Nasal cavity respiratory epithelium epithelial cell of viscerocranial mucosa (primary cell): ENCODE measurements around the gene TTC31. TPM values are rescaled to one million over a fixed set of nuclear protein-coding genes. Genes with fewer than 3 reads are reported as not detected.

Experiments
- total RNA-seq: library from RNA; depleted of rRNA; stranded (reverse); fragments of >200 nt; gene quantifications from 2 replicates; pipeline ENCODE4 v1.2.3, GENCODE V29; 2014

Gene TTC31
- 6.8 and 11.6 TPM in 2 replicates for total RNA-seq

DNA sequence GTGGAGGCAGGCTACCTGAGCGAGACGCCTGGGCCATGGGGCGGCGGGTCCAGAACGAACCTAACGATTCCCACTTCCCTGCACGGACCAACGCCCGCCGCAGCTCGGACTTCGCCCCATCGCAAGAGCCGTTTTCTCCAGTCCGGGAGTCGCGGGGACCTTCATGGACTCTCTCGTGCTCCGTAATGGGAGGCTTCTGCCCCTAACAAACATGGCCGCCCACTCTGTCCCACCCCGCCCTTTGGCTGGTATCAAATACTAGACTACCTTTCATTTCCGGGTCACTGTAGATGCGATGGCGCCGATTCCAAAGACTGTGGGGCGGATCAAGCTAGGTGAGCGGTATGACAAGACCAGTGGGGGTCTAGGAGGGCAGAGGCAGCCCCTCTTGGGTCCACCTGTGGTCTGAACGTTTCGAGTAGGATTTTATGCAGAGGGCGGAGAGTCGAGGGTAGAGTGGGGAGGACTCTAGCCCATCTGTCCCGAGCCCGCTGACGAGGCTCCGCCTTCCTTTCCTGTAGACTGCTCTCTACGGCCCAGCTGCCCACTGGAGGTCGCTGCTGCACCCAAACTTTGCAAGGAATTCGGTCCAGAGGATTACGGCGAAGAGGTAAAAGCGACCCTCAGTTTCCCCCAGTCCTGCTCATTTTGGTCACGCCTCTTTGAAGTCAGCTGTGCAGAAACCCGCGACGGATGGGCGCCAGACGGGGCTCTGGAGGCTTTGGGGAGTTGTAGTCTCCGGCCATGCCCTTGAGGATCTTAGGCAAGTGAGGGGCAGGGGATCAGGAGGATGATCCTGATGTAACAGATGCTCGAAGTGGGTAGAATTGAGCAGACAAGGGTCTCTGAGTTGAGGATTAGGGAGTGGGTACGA is at the start of gene TTC31, which contains the start of gene CCDC142:
TTC31 (plus strand) TSS at position 281 of the 874 bp plus-strand sequence; CDS start at position 296, 15 bp downstream.
CCDC142 (minus strand) TSS at position 198 of the 874 bp plus-strand sequence; CDS start at position 37, 161 bp downstream.

DNA sequence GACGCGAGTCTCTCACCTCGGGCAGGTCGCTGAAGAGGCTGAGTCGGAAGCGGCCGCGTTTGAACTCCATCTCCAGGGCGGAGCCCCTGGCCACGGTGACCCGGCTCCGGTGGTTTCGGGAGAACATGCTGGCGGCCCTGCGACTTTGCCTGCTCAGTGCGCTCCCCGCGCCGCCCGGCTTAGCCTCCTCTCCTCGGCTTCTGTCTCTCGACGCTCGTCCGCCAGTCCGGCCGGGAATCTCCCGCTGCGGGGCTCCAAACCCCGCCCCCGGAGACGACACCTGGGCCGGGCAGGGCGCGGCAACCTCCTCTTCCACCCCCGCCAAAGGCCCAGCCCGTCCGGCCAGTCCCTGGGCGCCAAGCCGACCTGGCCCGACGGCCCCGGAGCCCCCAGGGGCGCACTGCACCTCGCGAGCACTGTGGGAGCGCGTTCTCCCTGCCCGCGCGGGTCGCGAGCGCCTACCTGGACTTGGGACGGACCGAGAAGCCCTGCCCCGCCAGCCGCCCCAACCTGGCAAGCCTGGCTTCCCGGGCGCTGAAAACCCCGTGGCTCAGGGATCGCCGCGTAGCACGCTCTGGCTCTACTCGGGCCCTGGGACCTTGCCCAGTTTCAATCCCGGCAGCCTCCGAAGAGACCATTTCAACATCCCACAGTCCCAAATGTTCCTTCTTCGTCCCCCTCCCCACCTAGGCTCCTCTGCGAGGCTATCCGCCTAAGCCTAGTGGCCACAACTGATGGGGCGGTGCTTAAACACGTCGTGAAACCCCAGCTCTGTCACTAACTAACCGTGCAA is 41.0 kb upstream of the TTC31 start, which contains the start of gene RTKN:
RTKN (minus strand) TSS at position 248 of the 793 bp plus-strand sequence; CDS start at position 127, 121 bp downstream.

DNA sequence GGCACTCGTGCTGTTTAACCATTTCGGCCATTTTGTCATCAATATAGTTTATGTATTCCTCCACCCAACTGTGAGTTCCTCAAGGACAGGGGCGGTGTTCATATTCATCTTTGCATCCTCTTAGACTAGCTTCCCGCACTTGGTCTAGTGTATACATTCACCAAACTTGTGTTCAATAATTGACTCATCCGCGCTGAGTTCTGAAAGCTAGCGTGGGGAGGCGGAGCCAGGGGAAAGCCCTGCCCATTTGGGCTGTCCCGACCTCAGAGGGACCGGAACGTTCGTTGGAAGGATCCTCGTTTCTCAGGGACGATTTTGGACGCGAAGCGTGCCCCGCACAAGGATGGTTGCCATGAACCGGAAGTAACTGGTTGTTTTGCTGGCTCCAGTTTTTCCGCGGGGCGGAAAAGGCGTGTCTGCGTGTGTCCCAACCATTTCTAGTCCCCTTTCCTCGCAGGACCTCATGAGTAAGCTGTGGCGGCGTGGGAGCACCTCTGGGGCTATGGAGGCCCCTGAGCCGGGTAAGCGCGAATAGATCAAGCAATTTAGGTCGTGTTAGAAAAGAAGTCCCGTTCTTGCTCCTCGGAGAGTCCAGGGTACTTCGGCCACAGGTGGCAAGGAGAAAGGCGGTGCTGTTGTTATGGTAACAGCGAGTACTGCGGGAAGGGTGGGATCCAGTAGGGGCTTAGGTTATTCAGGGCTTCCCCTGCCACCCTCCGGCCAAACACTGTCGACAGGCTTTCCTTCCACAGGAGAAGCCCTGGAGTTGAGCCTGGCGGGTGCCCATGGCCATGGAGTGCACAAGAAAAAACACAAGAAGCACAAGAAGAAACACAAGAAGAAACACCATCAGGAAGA is 28.0 kb upstream of the TTC31 start, which contains the start of gene INO80B:
INO80B (plus strand) TSS at position 434 of the 858 bp plus-strand sequence; CDS start at position 464, 30 bp downstream.

DNA sequence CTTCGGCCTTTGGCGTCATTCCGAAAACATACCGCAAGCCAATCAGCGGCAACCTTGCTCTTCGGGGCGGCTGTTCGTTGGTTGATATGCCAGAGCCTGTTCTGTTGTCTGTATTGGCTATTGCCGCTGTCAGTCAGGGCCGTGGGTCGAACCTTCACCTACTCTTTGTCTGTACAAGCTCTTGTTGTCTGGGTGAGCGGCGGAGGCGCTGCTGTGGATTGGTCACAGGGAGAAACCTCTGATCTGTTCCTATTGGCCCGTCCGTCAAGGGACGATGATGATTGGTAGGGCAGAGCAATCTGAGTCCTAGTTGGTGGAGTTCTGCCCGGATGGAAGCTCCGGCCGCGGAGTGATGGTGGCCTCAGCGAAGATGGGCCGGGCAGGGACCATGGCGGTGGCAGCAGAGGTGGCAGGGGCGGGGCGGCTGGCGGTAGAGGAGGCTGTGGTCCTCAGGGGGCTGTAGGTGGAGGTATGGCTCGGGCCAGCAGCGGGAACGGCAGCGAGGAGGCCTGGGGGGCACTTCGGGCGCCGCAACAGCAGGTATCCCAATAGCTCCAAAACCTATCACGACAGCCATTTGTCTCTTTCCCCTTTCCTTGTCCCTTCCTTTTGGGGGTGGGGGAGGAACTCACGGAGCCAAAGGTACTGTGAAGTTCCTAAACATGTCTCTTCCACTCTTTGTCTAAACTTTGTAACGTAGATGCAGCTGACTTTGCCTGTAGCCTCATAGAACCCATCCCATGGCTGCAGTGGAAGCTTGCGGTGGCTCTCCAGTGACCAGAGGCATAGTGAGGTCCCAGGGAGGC is 24.5 kb upstream of the TTC31 start, which contains the start of gene WBP1:
WBP1 (plus strand) TSS at position 307 of the 806 bp plus-strand sequence; CDS start at position 472, 165 bp downstream.

DNA sequence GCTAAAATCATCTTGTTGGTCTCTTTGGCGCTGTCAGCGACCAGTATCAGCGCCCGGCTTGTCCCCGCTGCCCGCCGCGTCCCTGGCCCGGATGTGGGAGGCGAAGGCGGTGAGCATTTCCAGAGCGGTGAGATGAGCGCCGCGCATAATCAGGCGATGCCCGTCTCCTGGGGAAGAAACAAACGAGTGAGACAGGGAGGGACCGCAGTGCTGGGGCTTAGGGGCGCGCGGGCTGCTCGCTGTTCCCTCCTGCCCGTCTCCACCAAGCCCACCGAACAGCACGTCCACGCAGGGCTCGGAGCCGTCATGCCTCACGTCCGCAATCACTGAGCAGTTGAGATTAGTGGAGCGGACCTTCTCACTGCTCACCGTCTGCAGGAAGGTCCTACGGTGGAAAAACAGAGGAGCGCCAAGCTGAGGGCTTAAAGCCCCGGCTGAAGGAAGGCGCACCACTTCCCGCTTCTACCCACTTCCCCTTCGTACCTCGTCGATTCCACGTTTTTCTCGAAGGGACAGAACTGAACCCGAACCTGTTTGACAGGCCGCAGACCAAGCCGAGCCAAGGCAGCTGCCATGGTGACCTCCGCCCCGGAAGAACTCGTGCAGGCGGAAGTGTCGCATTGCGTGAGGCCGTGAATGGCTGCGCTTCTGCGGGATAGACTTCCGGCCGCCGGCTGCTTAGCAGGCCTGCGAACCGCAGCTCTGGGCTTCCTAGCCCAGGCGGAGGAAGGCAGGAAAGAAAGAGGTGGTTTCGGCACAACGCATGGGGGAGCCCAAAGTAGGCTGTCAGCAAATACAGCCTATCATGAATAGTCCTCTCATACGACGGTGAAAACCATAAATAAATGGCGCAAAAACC is 10.6 kb upstream of the TTC31 start, which contains the start of gene MRPL53:
MRPL53 (minus strand) TSS at position 595 of the 859 bp plus-strand sequence; CDS start at position 575, 20 bp downstream.

DNA sequence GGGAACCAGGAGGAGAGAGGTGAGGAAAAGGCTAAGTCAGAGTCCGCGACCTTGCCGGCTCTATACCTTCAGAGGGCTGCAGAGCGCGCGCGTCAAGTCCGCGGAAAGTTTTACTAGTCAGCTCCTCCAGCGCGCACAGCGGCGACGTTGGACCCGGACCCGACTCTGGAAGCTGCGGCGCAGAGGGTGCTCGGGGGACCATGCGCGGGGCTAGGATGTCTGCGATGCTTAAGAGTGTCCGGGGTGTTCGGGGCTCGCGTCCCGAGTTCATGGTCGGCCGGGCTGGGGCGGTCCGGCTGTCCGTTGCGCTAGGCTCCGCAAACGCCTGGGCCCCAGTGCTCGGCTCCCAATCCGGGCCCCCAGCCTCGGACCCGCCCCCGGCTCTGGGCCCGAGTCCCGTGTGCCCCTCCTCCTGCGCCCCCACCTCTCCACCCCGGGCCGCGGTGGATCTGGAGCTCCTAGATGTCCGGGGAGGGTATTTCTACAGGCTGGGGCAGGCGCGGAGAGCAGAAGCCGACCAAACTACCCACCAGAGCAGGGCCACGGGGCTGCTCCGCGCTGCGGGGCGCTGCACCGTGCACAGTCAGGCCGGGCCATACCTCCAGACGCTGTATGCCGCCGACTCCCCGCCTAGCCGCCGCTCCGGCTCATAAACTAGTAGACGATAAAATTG is 16.5 kb downstream of the TTC31 start, which contains the start of gene LBX2:
LBX2 (minus strand) TSS at position 337 of the 673 bp plus-strand sequence; CDS start at position 271, 66 bp downstream.

DNA sequence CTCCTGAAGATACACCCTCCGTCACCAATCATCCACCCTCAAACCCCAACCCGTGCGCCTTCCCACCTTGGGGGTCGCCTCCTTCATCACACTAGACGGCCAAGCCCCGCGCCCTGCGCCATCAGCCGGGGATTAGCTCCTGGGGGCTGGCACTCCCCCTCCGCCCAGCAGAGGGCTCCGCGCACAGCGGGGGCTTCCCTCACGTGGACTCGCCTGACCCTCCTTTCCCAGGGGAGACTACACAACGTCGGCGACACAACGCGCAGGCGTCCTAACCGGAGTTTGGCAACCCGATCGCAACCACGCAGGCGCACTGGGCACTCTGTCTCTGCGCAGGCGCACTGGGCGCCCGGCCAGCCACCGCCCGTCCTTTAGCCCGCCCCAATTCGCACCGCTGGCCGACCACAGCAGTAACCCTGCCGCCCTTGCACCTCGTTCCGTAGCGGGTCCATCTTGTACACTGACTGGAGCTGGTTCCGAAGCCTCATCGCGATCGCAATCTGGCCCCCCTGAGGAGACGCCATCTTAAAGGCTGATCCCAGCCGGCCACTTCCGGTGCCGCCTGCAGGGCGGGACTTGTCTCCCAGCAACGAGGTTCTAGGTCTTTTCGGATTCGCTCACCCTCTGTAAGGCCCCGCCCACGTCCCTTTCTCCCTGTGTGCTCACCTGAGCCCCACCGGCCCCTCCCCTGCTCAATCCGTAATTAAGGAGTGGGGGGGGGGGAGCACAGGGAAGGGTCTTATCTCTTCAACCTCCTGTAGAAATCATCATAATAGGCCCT is 24.5 kb downstream of the TTC31 start, which contains the start of gene PCGF1:
PCGF1 (minus strand) TSS at position 551 of the 781 bp plus-strand sequence; CDS start at position 524, 27 bp downstream.

DNA sequence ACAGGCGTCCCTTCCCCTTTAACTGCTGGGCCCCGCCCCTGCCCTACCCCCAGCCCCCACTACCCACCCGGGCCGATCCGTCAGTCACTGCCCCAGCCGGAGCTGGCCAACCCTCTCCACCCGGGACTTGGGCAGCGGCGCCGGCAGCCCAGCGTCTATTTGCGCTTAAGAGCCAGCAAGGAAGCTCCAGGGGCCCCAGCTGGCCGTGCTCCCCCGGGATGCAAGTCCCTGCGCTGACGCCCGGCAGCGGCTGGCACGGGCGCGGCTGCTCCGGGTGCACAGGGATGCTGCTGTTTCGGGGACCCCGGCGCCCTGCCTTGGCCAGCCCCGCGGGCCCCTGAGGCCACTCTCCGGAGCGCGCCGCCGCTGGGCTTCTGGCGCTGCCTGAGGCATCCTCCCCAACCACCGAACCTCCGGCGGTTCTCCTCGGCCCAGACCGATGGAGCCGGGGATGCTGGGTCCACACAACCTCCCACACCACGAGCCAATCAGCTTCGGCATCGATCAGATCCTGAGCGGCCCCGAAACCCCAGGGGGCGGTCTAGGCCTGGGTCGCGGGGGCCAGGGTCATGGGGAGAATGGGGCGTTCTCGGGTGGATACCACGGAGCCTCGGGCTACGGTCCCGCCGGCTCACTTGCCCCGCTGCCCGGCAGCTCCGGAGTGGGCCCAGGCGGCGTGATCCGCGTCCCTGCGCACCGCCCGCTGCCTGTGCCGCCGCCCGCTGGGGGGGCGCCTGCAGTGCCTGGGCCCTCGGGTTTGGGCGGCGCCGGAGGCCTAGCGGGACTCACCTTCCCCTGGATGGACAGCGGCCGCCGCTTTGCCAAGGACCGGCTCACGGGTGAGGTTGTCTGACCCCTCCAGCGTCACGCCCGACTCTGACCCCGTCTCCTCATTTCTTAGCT is 31.7 kb downstream of the TTC31 start, which contains the start of gene TLX2:
TLX2 (plus strand) TSS at position 83 of the 903 bp plus-strand sequence; CDS start at position 440, 357 bp downstream.

DNA sequence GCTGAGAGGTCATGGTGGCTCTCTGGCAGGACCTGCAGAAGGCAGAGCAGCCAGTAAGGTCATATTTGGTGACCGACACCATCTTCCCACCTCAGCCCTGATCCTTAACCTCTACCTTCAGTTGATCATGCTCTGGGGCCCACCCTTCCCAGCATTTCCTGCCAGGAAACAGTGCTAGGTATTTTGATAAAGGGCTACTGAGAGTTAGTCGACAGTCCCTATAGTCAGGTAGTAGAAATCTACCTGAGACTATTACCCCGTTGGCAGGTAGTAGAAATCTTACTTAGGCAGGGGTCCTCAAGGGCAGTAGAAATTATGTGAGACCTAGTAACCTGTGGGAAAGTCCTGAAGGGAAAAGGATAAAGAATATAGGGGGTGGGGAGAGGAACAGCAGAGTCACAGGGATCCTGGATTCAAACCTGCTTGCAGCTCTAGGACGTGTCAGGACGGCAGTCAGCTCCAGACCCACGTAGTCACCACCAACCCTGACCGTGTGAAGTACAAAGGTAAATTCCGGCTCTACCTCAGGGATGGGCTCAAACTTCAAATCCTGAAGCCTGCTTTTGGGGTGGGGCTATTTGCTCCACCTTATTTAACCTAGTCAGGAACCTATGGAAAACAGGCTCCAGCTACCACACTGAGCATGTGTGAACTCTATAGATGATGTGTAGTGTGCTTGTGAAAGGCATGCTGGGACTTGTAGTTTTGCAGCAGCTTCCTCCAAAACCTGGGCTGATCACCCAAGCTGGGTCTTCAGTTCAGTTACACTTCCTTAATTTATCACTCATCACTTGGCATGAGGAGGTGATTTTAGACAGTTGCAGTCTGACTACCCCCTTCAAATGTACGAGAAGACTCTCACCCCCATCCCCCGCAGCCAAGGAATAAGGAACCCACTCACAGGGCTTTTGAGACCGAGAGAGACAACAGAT is 43.1 kb downstream of the TTC31 start, which contains the start of gene DQX1:
DQX1 (minus strand) TSS at position 515 of the 932 bp plus-strand sequence; CDS start at position 13, 502 bp downstream.

DNA sequence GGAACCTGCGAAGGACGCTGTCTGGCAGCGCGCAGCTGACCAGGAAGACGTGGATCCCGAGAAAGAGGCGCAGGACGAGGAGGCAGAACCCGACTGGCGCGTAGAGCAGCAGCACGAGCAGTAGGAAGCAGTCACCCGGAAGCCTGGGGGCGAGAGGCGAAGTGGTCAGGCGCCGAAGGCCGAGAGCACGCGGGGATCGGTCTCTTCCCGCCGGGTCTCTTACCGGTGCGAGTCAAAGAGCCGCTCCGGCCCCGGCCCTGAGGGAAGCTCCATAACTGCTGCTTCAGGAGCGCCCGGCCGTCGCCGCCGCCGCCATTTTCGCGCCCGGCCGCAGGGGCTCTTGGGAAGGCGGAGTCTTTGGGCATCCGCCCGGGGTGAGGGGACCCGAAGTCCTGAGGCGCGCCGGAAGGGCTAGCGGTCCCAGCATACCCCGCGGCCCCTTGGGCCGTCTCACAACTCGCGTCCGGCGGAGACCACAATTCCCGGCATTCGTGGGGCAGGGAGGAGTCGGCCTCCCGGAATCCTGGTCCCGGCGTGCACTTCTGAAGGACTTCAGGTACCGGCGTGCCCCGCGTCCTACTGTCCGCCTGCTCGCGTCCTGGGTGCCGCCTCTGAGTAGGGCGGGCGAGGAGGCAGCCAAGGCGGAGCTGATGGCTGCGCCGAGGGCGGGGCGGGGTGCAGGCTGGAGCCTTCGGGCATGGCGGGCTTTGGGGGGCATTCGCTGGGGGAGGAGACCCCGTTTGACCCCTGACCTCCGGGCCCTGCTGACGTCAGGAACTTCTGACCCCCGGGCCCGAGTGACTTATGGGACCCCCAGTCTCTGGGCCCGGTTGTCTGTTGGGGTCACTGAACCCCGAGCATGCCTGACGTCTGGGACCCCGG is 46.7 kb downstream of the TTC31 start, which contains the start of the genes AUP1 and HTRA2:
AUP1 (minus strand) TSS at position 350 of the 882 bp plus-strand sequence; CDS start at position 273, 77 bp downstream.
HTRA2 (plus strand) TSS at position 577 of the 882 bp plus-strand sequence; CDS start at position 651, 74 bp downstream.

